SK-N-MC (cell line): ENCODE measurements around the gene CHST12.
A peak's percentile ranks its signal among the peaks of the same experiment; 100 is the strongest.
"Not testable (repeated sequence)": the region's sequence is repeated elsewhere in the genome, so short reads cannot be mapped to it uniquely, and the experiment has no call there.

ENCODE experiments used
- DNase-seq: peaks from one replicate; pipeline ENCODE4 v3.0.0-alpha.2; 2011; ENCODE audit warnings: low read depth, low spot score
- H3K27ac ChIP-seq: fragments of 200-600 bp; sonication (generic); 2 replicates; pipeline ENCODE4 v1.5.1; 2016; ENCODE audit warnings: mixed run types
- H3K36me3 ChIP-seq: fragments of 200-600 bp; sonication (generic); 2 replicates; pipeline ENCODE4 v1.6.1; 2017; ENCODE audit warnings: antibody characterized with exemption, low read length, mixed read lengths; ENCODE audit not compliant: insufficient read depth
- H3K4me3 ChIP-seq: fragments of 200-600 bp; sonication (generic); 2 replicates; pipeline ENCODE4 v1.5.1; 2016
- H3K9ac ChIP-seq: fragments of 200-600 bp; sonication (generic); 2 replicates; pipeline ENCODE4 v1.8.0; 2017; ENCODE audit warnings: mixed run types, mixed read lengths; ENCODE audit not compliant: insufficient read length
- H3K9me3 ChIP-seq: fragments of 200-600 bp; sonication (generic); 2 replicates; pipeline ENCODE4 v1.6.1; 2017; ENCODE audit warnings: low read depth, mild to moderate bottlenecking, antibody characterized with exemption, low read length, moderate library complexity, mixed read lengths
- EZH2 ChIP-seq: fragments of 200-600 bp; sonication (generic); IDR thresholded peaks from one replicate; pipeline ENCODE4 v1.6.1; 2017; ENCODE audit warnings: antibody characterized with exemption
- FOXP2 ChIP-seq: optimal IDR thresholded peaks from 2 replicates; pipeline ENCODE3; 2011; ENCODE audit warnings: mild to moderate bottlenecking, moderate library complexity; ENCODE audit not compliant: insufficient read depth; ENCODE audit errors: extremely low read length, control extremely low read depth
- POLR2AphosphoS5 ChIP-seq: IDR thresholded peaks from 2 replicates; pipeline ENCODE4 v1.6.1; 2012; ENCODE audit warnings: mild to moderate bottlenecking, low read depth, low read length, borderline replicate concordance

CHST12 gene

DNA sequence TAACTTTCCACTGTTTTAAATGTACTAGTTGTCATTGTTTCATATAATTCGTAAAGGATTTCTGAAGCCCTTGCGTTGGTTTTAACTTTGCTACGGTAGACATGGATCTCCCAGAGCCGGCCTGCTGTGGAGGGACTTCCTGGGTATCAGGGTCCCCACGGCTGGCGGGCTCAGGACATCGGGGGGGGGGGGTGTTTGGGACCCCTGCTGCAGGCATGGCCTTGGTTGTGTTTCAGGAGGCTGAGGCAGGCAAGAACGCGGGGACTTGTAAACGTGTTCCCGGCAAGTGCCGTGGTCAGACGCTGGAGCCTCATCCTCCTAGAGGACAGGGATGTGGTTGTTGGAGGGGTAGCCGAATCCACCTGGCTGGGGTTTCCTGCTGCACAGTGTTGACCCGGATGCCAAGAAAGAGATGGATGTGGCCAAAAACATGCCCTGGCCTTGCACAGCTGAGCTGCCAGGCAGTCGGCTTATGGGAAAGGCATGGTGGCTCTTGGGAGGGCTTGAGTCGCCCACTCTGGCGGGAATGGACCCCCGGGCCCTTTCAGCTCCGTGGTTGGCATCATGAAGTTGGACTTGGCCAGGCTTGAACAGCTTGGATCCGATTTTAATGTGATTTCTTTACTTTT, 21.4 kb upstream of the CHST12 start:
- H3K36me3 ChIP-seq = peaks cover 42% of the 10 kb centered on the region
- H3K9me3 ChIP-seq = no peaks in the 10 kb centered on the region
- no peak overlapping the region for H3K27ac ChIP-seq
- H3K4me3 ChIP-seq = no peak overlapping the region
- DNase-seq = no peak
- TF ChIP-seq POLR2AphosphoS5 (no peak), EZH2 (no peak), FOXP2 (no peak)
- H3K9ac ChIP-seq = no peak overlapping the region

DNA sequence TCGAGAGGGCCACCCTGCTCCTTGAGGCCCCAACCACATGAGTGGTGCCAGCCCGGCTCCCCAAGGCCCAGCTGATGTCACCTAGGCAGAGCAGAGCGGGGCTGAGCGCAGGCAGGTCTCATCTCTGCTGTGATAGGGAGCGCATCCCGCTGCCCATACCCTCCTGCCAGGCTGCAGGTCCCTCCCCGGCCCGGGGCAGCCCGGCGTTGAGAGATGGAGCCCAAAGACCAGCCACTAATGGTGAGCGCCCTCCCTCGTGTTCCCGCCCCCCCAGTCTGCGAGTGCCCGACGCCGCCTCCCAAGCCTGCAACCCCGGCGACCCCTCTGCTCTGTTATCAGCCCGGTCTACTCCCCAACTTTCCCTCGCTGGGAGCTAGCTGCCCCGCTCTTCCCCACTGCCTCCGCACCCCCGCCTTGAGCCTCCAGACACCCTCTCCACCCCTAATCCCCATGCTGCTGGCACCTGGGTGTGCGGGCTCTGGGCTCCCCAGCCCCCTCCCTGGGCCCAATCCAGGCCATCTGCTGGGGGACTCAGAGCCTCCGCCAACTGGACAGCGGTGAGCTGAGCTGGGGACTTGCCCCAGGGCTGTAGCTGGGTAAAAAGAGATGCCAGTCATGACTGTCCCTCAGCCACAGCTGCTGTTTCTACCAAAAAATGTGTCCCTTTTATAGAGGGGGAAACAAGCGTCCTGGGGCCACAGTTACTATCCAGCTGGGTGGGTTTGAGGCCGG, 19.7 kb upstream of the CHST12 start:
- Histone ChIP-seq H3K4me3 (no peak overlapping the region), H3K27ac (no peak overlapping the region), H3K36me3 (peaks cover 34% of the 10 kb centered on the region; the same call in 1 of the 2 replicates), H3K9me3 (no peaks in the 10 kb centered on the region), H3K9ac (no peak overlapping the region)
- TF ChIP-seq POLR2AphosphoS5 = peak; percentile 31; the same call in 1 of the 2 replicates
- no peak for TF ChIP-seq FOXP2
- no peak for DNase-seq

DNA sequence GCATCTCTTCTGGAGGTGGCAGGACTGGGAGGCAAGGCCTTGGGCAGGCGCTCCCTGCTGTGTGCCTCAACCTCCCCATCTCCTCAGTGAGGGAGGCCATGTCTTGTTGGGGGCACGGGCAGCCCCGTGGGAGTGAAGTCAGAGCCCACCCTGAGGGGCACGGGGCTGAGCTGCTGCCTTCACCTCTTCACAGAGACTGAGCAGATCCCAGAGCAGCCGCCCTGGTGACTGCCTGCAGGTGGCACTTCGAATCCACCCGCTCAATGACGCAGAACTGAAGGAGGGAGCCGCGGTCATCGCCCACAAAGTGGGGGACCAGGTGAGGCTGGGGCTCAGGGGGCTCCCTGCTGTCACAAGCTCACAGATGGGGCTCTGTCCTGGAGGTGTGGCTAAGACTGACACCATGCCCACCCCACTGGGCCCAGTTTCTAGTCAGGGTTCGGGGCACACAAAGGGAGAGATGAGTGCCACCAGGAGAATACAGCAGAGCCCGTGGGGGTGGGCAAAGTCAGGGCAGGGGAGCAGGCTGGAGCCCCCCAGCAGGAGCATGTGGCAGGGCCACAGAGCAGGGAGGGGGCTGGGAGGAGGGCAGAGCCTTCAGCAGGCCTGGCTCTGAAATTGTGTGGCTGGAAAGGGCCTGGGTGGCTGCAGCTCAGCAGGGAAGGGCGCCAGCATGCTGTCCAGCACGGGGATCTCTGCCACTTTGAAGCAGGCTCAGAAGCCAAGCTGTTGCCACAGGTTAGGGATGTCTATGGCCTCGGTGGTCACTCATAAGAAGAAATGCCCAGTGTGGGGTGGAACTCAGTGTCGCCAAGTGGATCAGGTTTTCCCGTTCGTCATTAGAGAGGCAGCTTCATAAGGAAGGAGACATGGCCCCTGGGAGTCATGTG, 18.8 kb upstream of the CHST12 start:
- Histone ChIP-seq H3K9me3 (no peaks in the 10 kb centered on the region), H3K27ac (no peak overlapping the region), H3K4me3 (no peak overlapping the region), H3K9ac (no peak overlapping the region), H3K36me3 (peaks cover 25% of the 10 kb centered on the region; the same call in 1 of the 2 replicates)
- TF ChIP-seq EZH2 (no peak), FOXP2 (no peak), POLR2AphosphoS5 (no peak)
- no peak for DNase-seq

DNA sequence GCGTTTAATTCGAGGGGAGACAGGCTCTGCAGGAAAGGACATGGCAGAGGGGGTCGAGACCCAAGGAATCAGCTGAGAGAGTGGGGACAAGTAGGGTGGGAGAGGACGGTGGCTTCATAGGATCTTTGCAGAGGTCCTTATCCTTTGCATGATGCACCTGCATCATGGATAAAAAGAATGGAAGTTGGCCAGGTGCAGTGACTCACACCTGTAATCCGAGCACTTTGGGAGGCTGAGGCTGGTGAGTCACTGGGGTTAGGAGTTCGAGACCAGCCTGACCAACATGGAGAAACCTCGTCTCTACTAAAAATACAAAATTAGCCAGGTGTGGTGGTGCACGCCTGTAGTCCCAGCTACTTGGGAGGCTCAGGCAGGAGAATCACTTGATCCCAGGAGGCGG, 17.3 kb upstream of the CHST12 start:
- H3K4me3 ChIP-seq, H3K36me3 ChIP-seq, H3K9me3 ChIP-seq, H3K27ac ChIP-seq, H3K9ac ChIP-seq, DNase-seq: not testable (repeated sequence)

DNA sequence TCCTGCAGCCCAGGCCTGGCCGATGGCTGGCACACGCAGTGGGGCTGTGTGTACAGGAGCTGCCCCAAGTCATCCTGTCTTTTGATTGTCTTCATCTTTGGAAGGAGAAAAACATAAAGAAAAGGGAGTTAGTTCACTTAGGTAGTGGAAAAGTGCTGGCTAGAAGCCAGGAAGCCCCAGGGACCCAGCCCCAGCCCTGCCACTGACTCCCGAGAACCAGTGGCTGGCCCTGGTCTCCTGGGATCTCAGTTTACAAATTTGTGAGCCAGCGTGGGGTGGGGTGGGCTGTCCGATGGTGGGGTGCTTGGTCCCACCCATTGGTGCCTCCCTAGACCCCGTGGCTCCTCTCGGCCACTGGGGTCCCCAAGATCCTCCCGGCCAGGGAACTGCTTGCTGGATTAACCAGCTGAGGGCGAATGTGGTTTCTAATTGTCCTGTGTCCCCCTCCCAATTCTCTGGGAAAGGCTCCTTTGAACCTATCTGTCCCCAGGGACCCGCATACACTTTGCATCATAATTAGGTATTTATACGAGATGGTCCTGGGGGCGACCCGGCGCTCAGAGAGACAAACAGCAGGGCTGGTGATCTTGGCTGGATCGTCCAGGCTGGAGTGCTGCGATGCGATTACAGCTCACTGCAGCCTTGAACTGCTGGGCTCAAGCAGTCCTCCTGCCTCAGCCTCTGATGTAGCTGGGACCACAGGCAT, 16.3 kb upstream of the CHST12 start:
- H3K9ac ChIP-seq = no peak overlapping the region
- H3K27ac ChIP-seq = no peak overlapping the region
- DNase-seq = no peak
- no peak for TF ChIP-seq EZH2
- TF ChIP-seq FOXP2 = no peak
- TF ChIP-seq POLR2AphosphoS5 = no peak
- H3K36me3 ChIP-seq = peaks cover 1% of the 10 kb centered on the region; the same call in 1 of the 2 replicates
- no peaks in the 10 kb centered on the region for H3K9me3 ChIP-seq
- H3K4me3 ChIP-seq = no peak overlapping the region

DNA sequence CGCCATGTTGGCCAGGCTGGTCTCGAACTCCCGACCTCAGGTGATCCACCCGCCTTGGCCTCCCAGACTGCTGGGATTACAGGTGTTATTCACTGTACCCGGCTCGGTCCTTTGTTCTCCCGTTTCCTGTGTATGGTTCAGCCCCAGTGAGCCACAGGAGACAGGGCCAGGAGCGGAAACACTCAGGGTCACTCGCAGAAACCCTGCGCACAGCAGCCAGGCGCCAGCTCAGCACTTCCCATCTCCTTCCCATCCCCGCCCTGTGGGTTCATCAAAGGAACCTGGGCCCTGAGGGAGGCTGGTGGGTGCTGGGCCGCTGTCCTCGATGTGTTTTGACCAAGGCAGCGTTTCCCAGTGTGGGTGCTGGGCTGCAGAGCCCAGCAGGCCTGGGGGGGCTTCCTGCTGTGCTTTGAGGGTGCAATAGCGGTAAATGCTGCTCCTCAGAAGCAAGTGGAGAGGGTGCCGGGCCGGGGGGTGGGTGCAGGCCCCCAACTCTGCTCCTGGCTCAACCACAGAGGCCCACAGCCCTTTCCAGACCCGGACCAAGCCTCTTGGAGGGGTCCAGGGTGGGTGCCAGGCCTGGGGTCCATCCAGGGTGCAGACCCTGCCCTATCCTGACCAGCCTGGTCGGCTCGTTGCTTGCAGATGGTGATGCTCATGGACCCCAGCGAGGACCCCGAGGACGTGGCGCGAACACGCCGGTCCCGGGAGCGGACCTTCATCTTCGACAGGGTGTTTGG, 15.3 kb upstream of the CHST12 start:
- H3K9me3 ChIP-seq = no peaks in the 10 kb centered on the region
- no peak for TF ChIP-seq POLR2AphosphoS5
- no peak for TF ChIP-seq FOXP2
- TF ChIP-seq EZH2 = no peak
- H3K27ac ChIP-seq = no peak overlapping the region
- no peak for DNase-seq
- H3K9ac ChIP-seq = no peak overlapping the region
- no peaks in the 10 kb centered on the region; the same call in 1 of the 2 replicates for H3K36me3 ChIP-seq
- H3K4me3 ChIP-seq = no peak overlapping the region

DNA sequence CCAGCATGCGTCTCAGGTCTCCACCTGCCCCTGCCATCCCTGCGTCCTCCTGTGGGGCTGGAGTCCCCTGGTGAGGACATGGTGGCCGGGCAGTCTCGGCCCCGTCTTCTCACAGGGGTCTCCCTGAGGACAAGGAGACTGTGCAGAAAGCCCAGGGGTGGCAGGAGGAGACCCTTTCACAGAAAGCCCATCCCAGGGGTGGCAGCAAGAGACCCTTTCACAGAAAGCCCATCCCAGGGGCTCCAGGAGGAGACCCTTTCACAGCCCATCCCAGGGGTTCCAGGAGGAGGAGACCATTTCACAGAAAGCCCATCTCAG, 14.8 kb upstream of the CHST12 start:
- no peaks in the 10 kb centered on the region for H3K9me3 ChIP-seq
- no peak overlapping the region for H3K4me3 ChIP-seq
- H3K27ac ChIP-seq = no peak overlapping the region
- no peaks in the 10 kb centered on the region; the same call in 1 of the 2 replicates for H3K36me3 ChIP-seq
- no peak for DNase-seq
- no peak overlapping the region for H3K9ac ChIP-seq
- no peak for TF ChIP-seq EZH2
- TF ChIP-seq FOXP2 = no peak
- TF ChIP-seq POLR2AphosphoS5 = no peak

DNA sequence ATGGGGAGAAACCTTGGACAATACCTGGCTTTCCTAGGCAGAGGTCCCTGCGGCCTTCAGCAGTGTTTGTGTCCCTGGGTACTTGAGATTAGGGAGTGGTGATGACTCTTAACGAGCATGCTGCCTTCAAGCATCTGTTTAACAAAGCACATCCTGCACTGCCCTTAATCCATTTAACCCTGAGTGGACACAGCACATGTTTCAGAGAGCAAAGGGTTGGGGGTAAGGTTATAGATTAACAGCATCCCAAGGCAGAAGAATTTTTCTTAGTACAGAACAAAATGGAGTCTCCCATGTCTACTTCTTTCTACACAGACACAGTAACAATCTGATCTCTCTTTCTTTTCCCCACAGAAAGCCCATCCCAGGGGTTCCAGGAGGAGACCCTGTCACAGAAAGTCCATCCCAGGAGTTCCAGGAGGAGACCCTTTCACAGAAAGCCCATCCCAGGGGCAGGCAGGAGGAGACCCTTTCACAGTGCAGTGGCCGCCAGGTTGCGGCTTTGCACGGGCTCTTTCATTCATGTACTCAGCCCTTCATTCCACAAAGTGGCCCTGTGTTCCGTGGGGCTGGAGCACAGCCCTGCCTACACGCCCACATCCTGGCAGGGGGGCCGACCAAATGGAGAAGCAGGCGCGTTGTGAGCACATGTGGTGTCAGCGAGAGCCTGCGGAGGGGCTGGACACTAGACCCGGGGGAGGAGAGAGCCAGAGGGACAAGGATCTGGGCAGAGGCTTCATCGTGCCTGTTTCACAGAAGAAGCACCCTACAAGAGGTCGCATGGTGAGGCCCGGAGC, 13.2 kb upstream of the CHST12 start:
- not testable (repeated sequence) for H3K27ac ChIP-seq, DNase-seq, H3K9me3 ChIP-seq, H3K36me3 ChIP-seq, H3K9ac ChIP-seq, H3K4me3 ChIP-seq
